ENCODE measurements around the gene TRAF3.
A peak's percentile ranks its signal among the peaks of the same experiment; 100 is the strongest.

The TRAF3 gene

DNA sequence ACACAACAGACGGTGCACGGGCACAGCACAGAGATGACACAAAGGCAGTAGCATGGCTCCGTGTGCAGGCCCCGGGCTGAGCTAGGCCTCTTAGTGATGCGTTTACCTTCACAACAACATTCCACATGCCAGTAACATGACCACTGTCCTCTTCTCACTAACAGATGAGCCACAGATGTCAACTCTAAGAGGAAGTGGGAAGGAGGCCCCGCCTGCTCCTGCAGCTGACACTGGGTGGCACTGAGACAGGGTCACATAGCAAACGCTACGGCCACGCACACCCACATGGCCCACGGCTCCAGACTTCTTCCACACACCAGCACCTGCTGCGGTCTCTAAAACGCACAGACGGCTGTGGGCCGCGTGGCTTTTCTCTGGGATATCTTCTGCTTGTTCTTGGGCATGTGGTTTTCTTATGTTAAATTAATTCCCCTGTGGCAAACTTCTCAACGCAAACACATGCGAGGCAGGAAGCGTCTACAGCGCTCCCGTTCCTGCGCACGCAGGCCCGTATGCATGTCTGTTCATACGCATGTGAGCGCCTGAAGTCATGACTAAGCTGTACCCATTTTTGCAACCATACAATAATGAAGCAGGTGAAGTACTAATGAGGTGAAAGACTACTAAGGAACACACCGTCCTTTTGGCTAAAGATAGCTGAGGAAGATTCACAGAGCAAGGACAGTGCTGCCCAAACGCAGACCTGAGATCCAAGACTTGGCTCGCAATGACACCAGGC, 172.0 kb downstream of the TRAF3 start:
- H3K27ac Mint-ChIP-seq: peak overlapping the region; percentile 77
- peaks cover 31% of the 10 kb centered on the region for H3K4me1 Mint-ChIP-seq
- DNase-seq: peak; percentile 74
- CTCF ChIA-PET: no interaction called here
- no peaks in the 10 kb centered on the region for H3K9me3 Mint-ChIP-seq
- H3K36me3 Mint-ChIP-seq: no peaks in the 10 kb centered on the region
- H3K4me3 Mint-ChIP-seq: no peak overlapping the region
- H3K27me3 Mint-ChIP-seq: peaks cover 4% of the 10 kb centered on the region

- DNase-seq: no peak
These were observed 172.7 kb downstream of the TRAF3 start for GRCh38 chr14:102949801-102950451.

DNA sequence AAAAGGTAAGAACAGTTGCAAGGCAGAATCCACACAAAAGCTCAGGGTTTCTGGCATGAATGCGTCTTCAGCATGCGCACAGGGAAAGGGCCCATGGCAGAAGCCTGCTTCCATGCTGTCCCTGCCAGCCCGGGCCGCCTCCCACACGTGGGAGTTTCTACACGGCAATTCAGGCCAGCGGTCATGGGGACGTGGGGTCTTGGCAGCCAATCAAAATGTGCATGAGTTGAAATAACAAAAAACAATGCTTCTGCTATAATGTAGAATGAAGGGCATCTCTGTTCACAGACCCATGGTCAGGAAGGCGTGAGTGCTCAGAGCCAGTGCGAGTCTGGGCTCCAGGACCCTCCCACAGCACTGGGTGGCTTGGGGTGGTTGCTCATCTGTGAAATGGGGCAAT, 173.8 kb downstream of the TRAF3 start:
- H3K27ac Mint-ChIP-seq: no peak overlapping the region
- no peaks in the 10 kb centered on the region for H3K36me3 Mint-ChIP-seq
- H3K27me3 Mint-ChIP-seq: peaks cover 4% of the 10 kb centered on the region
- H3K9me3 Mint-ChIP-seq: no peaks in the 10 kb centered on the region
- peaks cover 31% of the 10 kb centered on the region for H3K4me1 Mint-ChIP-seq
- no peak for DNase-seq
- CTCF ChIA-PET: no interaction called here
- no peak overlapping the region for H3K4me3 Mint-ChIP-seq

More at GRCh38 chr14:102949801-102950451, 172.7 kb downstream of the TRAF3 start:
- no peak overlapping the region for H3K4me3 Mint-ChIP-seq
- no peaks in the 10 kb centered on the region for H3K9me3 Mint-ChIP-seq
- CTCF ChIA-PET: no interaction called here
- no peaks in the 10 kb centered on the region for H3K36me3 Mint-ChIP-seq
- peaks cover 31% of the 10 kb centered on the region for H3K4me1 Mint-ChIP-seq
- peaks cover 7% of the 10 kb centered on the region for H3K27me3 Mint-ChIP-seq
- peak overlapping the region; percentile 77 for H3K27ac Mint-ChIP-seq

DNA sequence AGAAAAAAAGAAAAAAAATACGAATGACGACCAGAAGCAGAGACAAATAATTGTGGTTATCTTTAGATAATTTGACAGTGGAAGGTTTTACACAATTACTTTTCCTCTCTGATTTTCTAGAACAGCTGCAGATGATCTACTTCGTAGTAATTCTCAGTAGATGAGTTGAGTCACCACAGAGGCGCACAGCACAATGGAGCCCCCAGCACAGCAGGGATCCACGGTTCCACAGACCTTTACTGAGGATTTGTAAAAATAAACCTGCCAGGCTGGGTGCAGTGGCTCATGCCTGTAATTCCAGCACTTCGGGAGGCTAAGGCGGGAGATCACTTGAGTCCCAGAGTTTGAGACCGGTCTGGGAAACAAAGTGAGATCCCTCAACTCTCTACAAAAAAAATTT, 174.6 kb downstream of the TRAF3 start:
- no peaks in the 10 kb centered on the region for H3K36me3 Mint-ChIP-seq
- no peak for DNase-seq
- H3K27me3 Mint-ChIP-seq: peaks cover 4% of the 10 kb centered on the region
- peaks cover 25% of the 10 kb centered on the region for H3K4me1 Mint-ChIP-seq
- no peak overlapping the region for H3K27ac Mint-ChIP-seq
- H3K9me3 Mint-ChIP-seq: no peaks in the 10 kb centered on the region
- CTCF ChIA-PET: no interaction called here
- H3K4me3 Mint-ChIP-seq: no peak overlapping the region

DNA sequence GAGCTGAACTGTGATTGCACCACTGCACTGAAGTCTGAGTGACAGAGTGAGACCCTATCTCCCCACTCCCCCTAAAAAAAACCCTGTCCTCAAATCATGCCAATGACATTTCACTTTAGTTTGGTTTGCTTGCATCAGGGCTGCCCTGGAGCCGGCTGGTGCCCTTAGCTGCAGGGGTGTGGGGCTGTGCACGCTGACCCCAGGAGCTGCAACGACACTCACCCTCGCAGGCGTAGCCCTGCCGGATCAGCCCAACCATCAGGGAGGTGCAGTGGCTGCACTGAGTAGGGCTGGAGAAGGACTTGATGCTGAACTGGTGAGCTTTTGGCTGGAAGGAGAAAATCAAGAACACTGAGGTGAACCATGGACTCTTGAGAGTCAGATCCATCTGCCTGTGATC, 175.0 kb downstream of the TRAF3 start:
- CTCF ChIA-PET: no interaction called here
- Mint-ChIP-seq H3K9me3 (no peaks in the 10 kb centered on the region), H3K36me3 (no peaks in the 10 kb centered on the region), H3K4me3 (no peak overlapping the region), H3K27ac (no peak overlapping the region), H3K4me1 (peaks cover 20% of the 10 kb centered on the region), H3K27me3 (peaks cover 4% of the 10 kb centered on the region)
- DNase-seq: no peak

DNA sequence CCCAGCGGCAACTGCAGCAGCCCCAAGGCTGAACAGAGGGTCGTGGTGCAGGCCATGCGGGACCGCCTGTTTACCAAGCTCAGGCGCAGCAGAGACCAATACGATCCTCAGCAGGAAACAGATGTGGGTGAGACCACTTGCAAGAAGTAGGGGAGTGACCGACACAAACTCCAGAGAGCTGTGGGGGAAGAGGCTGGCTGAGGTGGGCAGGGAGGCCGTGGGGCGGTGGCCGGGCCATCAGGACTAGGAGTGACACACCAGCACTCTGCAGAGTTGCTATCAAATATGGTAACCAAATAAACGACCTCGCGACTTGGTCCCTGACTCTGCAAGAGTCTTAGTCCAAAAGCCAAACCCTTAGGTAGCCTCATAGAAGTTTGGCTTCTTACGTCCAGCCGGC, 175.9 kb downstream of the TRAF3 start:
- no peak for DNase-seq
- Mint-ChIP-seq H3K36me3 (no peaks in the 10 kb centered on the region), H3K4me1 (peaks cover 13% of the 10 kb centered on the region), H3K9me3 (no peaks in the 10 kb centered on the region), H3K4me3 (no peak overlapping the region), H3K27me3 (peaks cover 4% of the 10 kb centered on the region), H3K27ac (no peak overlapping the region)
- CTCF ChIA-PET: no interaction called here

DNA sequence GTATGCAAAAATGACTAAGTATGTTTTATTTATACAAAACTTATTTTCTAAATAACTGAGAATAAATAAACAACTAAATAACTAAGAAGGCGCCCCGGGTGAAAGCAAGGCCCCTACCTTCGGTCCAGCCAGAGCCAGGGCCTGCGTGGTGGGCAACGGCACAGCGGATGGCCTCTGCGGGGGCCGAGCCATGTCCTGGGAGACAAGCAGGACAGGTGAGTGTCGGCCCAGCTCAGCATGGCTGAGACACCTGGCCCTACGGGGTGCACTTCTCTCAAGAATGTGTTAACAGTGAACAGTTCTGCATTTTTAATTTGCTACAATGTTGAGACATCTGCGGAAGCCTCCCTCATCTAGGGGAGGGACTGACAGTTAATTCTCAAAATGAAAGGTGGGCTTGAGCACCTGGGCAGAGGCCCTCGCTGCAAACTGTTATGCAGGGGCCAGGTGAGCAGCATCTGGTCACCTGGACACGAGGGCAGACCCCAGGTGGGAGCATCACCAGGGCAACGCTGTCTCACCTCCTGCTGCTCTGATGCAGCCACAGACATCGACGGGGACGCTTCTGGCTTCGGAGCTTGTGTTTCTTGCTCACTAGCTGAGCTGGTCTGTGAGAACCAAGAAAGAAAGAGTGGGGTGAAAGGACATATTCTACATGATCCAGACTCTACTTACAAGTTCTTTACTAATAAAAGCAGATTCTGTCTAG, 177.0 kb downstream of the TRAF3 start:
- H3K4me1 Mint-ChIP-seq: peaks cover 7% of the 10 kb centered on the region
- H3K36me3 Mint-ChIP-seq: no peaks in the 10 kb centered on the region
- H3K9me3 Mint-ChIP-seq: no peaks in the 10 kb centered on the region
- no peak overlapping the region for H3K27ac Mint-ChIP-seq
- H3K27me3 Mint-ChIP-seq: peaks cover 8% of the 10 kb centered on the region
- DNase-seq: no peak
- CTCF ChIA-PET: no interaction called here
- H3K4me3 Mint-ChIP-seq: no peak overlapping the region

DNA sequence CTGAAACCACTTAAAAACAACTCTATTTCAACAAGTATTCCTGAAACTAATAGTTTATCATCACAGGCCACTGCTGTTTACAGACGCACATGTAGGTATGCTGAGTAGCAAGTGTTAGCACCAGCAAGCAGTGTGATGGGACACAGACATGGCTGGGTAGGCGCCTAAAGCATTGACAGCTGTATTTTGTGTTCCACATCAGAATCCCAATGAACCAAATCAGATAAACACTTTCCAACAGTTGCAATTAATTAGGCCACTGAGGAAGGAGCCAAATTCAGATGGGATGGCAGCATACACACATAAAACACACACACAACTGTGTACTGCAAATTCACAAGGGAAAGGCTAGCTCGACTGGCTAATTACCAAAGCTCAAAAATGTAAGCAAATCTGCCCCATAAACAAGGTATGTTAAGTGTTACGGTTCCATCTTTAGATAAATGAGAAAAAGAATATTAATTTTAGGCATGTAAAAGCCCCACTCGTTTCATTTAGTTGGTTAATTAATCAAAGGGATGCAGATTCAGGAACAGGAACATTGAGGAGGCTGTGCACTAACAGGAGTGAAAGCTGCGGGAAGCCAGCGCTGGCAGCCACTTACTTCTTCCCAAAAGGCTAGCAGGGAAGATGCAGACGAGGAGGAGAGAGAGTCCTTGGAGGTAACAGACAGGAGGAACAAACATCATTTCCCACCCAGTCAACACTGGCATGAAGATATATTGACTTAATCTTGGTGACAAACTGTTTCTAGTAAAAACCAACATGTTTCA, 178.6 kb downstream of the TRAF3 start:
- no peak overlapping the region for H3K27ac Mint-ChIP-seq
- no peaks in the 10 kb centered on the region for H3K36me3 Mint-ChIP-seq
- no peak for DNase-seq
- H3K4me3 Mint-ChIP-seq: no peak overlapping the region
- no peaks in the 10 kb centered on the region for H3K4me1 Mint-ChIP-seq
- H3K27me3 Mint-ChIP-seq: peaks cover 8% of the 10 kb centered on the region
- H3K9me3 Mint-ChIP-seq: no peaks in the 10 kb centered on the region
- CTCF ChIA-PET: no interaction called here

GRCh38 chr14:102957222-102957621, 180.0 kb downstream of the TRAF3 start:
- no peaks in the 10 kb centered on the region for H3K9me3 Mint-ChIP-seq
- CTCF ChIA-PET: no interaction called here
- H3K36me3 Mint-ChIP-seq: no peaks in the 10 kb centered on the region
- H3K27me3 Mint-ChIP-seq: peaks cover 8% of the 10 kb centered on the region
- DNase-seq: no peak
- no peaks in the 10 kb centered on the region for H3K4me1 Mint-ChIP-seq
- H3K4me3 Mint-ChIP-seq: no peak overlapping the region
- H3K27ac Mint-ChIP-seq: no peak overlapping the region

- no peaks in the 10 kb centered on the region for H3K4me1 Mint-ChIP-seq
These were observed 181.2 kb downstream of the TRAF3 start for GRCh38 chr14:102958461-102958860.

More at GRCh38 chr14:102958461-102958860, 181.2 kb downstream of the TRAF3 start:
- no peak for DNase-seq
- no peaks in the 10 kb centered on the region for H3K36me3 Mint-ChIP-seq
- H3K4me3 Mint-ChIP-seq: no peak overlapping the region
- H3K27ac Mint-ChIP-seq: no peak overlapping the region
- no peaks in the 10 kb centered on the region for H3K9me3 Mint-ChIP-seq
- peaks cover 8% of the 10 kb centered on the region for H3K27me3 Mint-ChIP-seq
- CTCF ChIA-PET: no interaction called here

Measured in activated naive CD4-positive, alpha-beta T cell treated with anti-CD3 and anti-CD28 coated beads, Interleukin-2, amount 10 ng/mL, durations not matched to agents 7 days and 5 days (primary cell).